Posterior vena cava (tissue), 2 donors: ENCODE results near the gene SGTB. TPM values are rescaled to one million over a fixed set of nuclear protein-coding genes. Genes with fewer than 3 reads are reported as not detected.

ENCODE experiments used
- DNase-seq: peaks from one replicate; pipeline ENCODE4 v3.0.0-alpha.2; 2020; ENCODE audit warnings: low spot score
- intact Hi-C, 2 donors: fragments of 100-400 bp; cut with DNase I; formaldehyde crosslinking; loops; one replicate each; pipeline versions ENCODE4 v1.14.1 to v1.14.2; 2022 to 2023
- long read RNA-seq, 2 donors: library from polyadenylated mRNA; unstranded; transcript quantifications; one replicate each; pipeline ENCODE4 v2.0.0, GENCODE V29; 2020 to 2021
- total RNA-seq, 2 donors: library from RNA; stranded (reverse); fragmentation: NEBNext Ultra II Directional; extraction: Animal tissue kit (Norgen Biotek cat#: 25700); gene quantifications; one replicate each; pipeline ENCODE4 v1.2.1, GENCODE V29; 2021
- donor health status: DM: yes; HTN: yes; CAD: no.
- donor health status: DM: yes; HTN: yes; CAD: no.

The SGTB gene
- 10 to 100 TPM; 22.0 to 35.4 TPM for total RNA-seq
- long read RNA-seq, donor 1, full-length matches to known transcripts: 1 of 2 reads
- long read RNA-seq, donor 1, partial matches to known transcripts: 0 of 2 reads
- long read RNA-seq, donor 1, other reads (novel, unspliced or antisense): 1 of 2 reads
- long read RNA-seq, donor 2, full-length matches to known transcripts: 15 of 22 reads
- long read RNA-seq, donor 2, partial matches to known transcripts: 0 of 22 reads
- long read RNA-seq, donor 2, other reads (novel, unspliced or antisense): 7 of 22 reads

GRCh38 chr5:65721720-65722574, at the start of gene SGTB, which contains the start of gene NLN:
Gene SGTB, minus strand, starts transcription at chr5:65722109. Its CDS starts 1,302 bp downstream, at chr5:65720807.
Gene NLN, plus strand, starts transcription at chr5:65722205. Its CDS starts 169 bp downstream, at chr5:65722374.
- intact Hi-C loops: no loop called here
- peak; percentile 96 for DNase-seq

GRCh38 chr5:65771266-65771665, 49.4 kb upstream of the SGTB start:
- intact Hi-C loops: no loop called here
- DNase-seq: no peak

DNA sequence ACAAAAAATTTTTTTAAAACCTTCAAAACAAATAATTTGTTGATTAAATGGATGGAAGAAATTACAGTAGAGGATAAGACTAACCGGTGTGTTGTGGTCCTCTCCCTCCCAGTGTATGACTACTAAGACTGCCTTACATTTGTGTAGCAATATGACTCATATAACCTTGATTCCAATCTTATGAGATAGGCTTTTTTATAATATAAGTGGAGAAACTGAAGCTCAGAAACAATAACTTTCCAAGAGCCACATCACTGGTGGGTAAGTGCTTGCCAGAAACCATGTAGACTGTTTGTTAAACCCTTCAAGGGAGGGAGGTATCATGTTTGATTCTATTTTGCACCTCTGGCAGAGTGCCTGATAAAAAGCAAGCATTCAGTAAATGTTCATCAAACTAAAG, 47.6 kb upstream of the SGTB start:
- intact Hi-C loops: no loop called here
- no peak for DNase-seq

DNA sequence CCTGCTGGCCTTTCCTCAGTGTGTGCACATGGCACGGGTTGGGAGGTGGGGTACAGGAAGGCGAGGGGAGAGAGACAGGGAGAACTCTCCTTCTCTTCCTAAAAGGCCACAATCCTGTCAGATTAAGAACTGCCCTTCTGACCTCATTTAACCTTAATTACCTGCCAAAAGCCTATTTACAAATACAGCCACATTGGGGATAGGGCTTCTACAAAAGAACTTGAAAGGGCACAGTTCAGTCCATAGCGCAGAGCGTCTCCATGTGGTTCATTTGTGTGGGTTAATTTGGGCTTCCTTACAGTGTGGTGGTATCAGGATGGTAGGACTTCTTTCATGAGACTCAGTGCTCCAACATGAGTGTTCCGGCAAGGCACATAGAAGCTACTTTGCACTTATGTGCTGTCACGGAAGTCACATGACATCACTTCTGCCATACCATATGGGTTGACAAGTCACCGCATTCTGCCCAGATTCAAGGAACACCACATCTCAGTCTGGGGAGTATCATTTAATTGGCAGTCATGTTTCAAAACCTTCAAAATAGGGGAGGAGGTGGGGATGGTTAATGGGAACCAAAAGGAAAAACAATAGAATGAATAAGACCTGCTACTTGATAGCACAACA, 46.9 kb upstream of the SGTB start:
- intact Hi-C loops: no loop called here
- DNase-seq: no peak

DNA sequence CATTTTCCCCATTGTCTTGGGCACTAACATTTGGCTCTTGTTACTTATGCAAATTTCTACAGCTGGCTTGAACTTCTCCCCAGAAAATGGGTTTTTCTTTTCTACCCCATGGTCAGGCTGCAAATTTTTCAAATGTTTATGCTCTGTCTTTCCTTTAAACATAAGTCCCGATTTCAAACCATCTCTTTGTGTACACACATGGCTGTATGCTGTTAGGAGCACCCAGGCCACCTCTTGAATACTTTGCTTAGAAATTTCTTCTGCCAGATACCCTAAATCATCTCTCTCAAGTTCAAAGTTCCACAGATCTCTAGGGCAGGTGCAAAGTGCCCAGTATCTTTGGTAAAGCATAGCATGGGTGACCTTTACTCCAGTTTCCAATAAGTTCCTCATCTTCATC, 45.7 kb upstream of the SGTB start:
- intact Hi-C loops: no loop called here
- DNase-seq: no peak

- DNase-seq: no peak
- intact Hi-C loops: no loop called here
Measured at GRCh38 chr5:65766781-65767180, 44.9 kb upstream of the SGTB start.

DNA sequence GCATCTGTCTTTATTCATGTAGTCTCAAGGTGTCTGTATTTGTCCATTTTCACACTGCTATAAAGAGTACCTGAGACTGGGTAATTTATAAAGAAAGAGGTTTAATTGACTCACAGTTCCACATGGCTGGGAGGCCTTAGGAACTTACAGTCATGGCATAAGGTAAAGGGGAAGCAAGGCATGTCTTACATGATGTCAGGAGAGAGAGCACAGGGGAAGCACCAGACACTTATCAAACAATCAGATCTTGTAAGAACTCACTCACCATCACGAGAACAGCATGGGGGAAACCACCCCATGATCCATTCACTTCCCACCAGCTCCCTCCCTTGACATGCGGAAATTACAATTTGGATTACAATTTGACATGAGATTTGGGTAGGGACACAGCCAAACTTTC, 44.3 kb upstream of the SGTB start:
- DNase-seq: no peak
- intact Hi-C loops: no loop called here

GRCh38 chr5:65765582-65765981, 43.7 kb upstream of the SGTB start:
- intact Hi-C loops: no loop called here
- no peak for DNase-seq

- no peak for DNase-seq
- intact Hi-C loops: no loop called here
Measured at GRCh38 chr5:65762234-65762633, 40.3 kb upstream of the SGTB start.

DNA sequence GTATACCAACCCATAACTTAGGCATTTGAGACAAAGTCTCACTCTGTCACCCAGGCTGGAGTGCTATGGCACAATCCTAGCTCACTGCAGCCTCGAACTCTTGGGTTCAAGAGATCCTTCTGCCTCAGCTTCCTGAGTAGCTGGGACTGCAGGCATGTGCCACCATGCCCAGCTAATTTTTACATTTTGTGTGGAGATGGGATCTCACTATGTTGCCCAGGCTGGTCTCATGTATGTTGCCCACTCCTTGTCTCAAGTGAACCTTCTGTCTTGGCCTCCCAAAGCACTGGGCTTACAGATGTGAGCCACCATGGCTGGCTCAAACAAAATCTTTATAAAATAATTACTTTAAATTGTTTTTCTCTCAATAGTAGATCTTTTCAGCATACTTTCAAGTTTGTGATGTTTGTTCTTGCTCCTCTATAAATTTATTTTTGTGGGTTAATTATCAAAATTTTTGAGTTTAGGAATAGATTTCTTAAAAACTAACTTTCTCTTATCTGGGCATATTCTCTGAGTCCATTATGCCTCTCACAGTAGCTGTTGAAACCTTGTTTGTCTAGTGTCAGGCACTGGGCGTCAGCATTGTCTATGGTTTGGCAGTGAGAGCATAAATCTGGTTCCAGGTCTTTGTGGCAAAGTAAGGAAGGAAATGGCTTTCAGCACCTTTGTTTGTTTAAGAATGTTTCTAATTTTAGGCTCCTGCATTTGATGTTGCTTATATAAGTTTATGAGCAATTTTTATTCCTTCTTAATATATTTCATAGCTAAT, 38.8 kb upstream of the SGTB start:
- intact Hi-C loops: no loop called here
- no peak for DNase-seq

- no peak for DNase-seq
- intact Hi-C loops: no loop called here
Measured at GRCh38 chr5:65758546-65759144, 36.7 kb upstream of the SGTB start.

DNA sequence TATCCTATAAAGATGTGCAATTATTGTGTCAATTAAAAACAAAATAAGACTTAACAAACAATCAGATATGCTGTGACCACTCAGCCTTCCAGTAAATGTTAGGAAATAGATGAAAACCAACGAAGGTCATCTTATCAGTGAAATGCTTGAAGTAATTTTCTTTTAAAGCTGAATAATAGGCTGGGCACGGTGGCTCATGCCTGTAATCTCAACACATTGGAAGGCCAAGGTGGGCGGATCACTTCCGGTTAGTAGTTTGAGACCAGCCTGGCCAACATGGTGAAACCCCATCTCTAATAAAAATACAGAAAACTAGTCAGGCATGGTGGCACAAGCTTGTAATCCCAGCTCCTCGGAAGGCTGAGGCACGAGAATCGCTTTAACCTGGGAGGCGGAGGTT, 31.3 kb upstream of the SGTB start:
- no peak for DNase-seq
- intact Hi-C loops: no loop called here

- no peak for DNase-seq
- intact Hi-C loops: no loop called here
Measured at GRCh38 chr5:65750938-65751337, 29.0 kb upstream of the SGTB start.

GRCh38 chr5:65749956-65750355, 28.0 kb upstream of the SGTB start:
- intact Hi-C loops: no loop called here

DNA sequence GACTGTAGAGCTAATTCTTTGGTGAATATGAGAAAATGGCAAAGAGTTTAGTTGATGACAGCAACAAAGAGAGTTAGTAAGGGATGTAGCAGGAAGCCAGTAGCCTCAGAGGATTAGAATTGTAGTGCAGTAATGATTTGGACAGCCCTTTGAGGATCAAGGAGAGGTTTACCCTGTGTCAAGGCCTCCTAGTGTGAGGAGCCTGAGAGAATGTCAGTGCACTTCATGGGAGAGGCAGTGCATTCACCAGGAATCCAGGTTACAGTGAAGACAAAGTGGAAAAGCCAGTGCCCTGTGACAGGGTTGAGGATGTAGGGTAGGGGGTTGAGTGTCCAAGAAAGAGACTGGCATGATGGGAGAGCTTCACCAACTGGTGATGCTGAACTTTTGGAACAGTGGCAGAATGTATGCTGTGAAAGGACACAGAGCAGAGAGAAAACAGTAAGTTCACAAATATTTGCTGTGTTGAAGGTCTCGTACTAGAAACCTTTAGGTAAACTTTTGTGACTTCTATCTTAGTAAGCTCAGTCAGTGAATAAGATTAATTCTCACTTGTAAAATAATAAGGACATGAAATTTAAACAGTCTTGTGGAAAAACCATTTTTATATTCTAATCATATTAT, 27.4 kb upstream of the SGTB start:
- intact Hi-C loops: no loop called here
- no peak for DNase-seq

More at GRCh38 chr5:65749956-65750355, 28.0 kb upstream of the SGTB start:
- DNase-seq: no peak

- intact Hi-C loops: no loop called here
- DNase-seq: no peak
Measured at GRCh38 chr5:65742565-65743231, 20.8 kb upstream of the SGTB start.

GRCh38 chr5:65739162-65739561, 17.3 kb upstream of the SGTB start:
- intact Hi-C loops: no loop called here
- DNase-seq: no peak

DNA sequence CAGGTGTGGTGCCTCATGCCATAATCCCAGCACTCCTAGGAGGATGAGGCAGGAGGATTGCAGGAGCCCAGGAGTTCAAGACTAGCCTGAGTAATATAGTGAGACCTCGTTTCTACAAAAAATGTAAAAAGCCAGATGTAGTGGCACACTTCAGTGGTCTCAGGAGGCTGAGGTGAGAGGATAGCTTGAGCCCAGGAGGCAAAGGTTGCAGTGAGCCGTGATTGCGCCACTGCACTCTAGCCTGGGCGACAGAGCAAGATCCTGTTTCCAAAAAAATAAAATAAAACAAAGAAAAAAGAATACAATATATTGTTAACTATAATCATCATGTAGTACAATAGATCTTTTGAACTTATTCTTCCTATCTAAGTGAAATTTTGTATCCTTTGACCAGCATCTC, 16.4 kb upstream of the SGTB start:
- DNase-seq: no peak
- intact Hi-C loops: no loop called here
